ENCODE data around the gene KANSL2.
"Not testable (repeated sequence)": the region's sequence is repeated elsewhere in the genome, so short reads cannot be mapped to it uniquely, and the experiment has no call there.

Gene KANSL2

GRCh38 chr12:48686037-48686595 lies 4.1 kb upstream of the KANSL2 start:
- DNase-seq (ENCODE audit: low read depth in 2 of 2) = no peak

GRCh38 chr12:48683534-48683933 lies 1.5 kb upstream of the KANSL2 start:
- DNase-seq (ENCODE audit: low read depth in 2 of 2) = no peak

- DNase-seq (ENCODE audit: low read depth in 2 of 2) = no peak
Observed at GRCh38 chr12:48682927-48683326, 889 bp upstream of the KANSL2 start.

- not testable (repeated sequence) for DNase-seq (ENCODE audit: low read depth in 2 of 2)
Observed at GRCh38 chr12:48682533-48682905, 481 bp upstream of the KANSL2 start.

- DNase-seq (ENCODE audit: low read depth in 2 of 2) = no peak
Observed at GRCh38 chr12:48681399-48681709, 684 bp downstream of the KANSL2 start.

DNA sequence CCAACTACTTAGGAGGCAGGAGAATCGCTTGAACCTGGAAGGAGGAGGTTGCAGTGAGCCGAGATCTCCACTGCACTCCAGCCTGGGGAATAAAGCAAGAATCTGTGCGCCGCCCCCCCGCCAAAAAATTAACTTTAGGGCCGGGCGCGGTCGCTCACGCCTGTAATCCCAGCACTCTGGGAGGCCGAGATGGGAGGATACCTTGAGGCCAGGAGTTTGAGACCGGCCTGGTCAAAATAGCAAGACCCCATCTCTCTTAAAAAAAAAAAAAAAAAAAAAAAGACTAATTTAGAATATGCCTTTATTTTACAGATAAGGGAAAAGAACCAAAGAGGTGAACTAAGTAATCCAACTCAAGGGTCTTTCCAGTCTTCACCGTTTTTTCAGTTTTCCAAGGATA lies 1.2 kb downstream of the KANSL2 start:
- no peak for DNase-seq (ENCODE audit: low read depth in 2 of 2)

GRCh38 chr12:48678551-48679185 lies 3.4 kb downstream of the KANSL2 start:
- DNase-seq (ENCODE audit: low read depth in 2 of 2) = no peak

- no peak for DNase-seq (ENCODE audit: low read depth in 2 of 2)
Observed at GRCh38 chr12:48671231-48671856, 10.7 kb downstream of the KANSL2 start.

GRCh38 chr12:48668996-48669395 lies 13.0 kb downstream of the KANSL2 start:
- DNase-seq (ENCODE audit: low read depth in 2 of 2) = no peak

GRCh38 chr12:48659863-48660262 lies 22.2 kb downstream of the KANSL2 start:
- no peak for DNase-seq (ENCODE audit: low read depth in 2 of 2)

DNA sequence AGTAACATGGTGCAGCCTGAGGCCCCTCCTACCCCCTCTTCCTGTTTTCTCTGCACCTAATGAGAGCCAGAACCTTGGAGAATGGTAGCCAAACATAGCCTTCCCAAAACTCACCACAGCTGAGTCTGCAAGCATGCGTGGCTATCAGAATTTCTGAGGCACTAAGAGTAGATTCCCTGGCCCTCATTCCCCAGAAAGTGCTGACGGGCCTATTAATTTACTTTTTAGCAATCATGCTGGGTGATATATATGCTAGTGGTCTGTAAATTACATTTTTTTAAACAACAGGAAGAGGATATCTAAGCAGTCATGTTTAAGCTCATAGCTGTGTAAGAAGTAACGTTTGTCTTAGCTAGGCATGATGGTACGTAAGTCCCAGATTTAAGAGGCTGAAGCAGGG lies 30.4 kb downstream of the KANSL2 start:
- DNase-seq (ENCODE audit: low read depth in 2 of 2) = no peak

DNA sequence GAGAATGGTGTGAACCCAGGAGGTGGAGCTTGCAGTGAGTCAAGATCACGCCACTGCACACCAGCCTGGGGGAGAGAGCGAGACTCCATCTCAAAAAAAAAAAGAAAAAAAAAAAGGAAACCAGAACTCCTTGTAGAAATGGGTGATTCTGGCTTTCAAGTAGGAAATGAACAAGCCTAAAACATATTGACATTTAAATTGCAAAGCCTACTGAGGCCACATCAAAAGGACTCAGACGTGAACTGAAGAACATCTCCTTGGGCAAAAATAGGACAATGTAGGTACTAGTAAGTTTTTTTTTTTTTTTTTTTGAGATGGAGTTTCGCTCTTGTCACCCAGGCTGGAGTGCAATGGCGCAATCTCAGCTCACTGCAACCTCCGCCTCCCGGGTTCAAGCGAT lies 36.7 kb downstream of the KANSL2 start:
- not testable (repeated sequence) for DNase-seq (ENCODE audit: low read depth in 2 of 2)

- DNase-seq (ENCODE audit: low read depth in 2 of 2) = no peak
Observed at GRCh38 chr12:48643011-48643410, 39.0 kb downstream of the KANSL2 start.

GRCh38 chr12:48641752-48642555 lies 40.1 kb downstream of the KANSL2 start:
- DNase-seq (ENCODE audit: low read depth in 2 of 2) = not testable (repeated sequence)

GRCh38 chr12:48640854-48641253 lies 41.2 kb downstream of the KANSL2 start:
- no peak for DNase-seq (ENCODE audit: low read depth in 2 of 2)

GRCh38 chr12:48640428-48640827 lies 41.6 kb downstream of the KANSL2 start:
- no peak for DNase-seq (ENCODE audit: low read depth in 2 of 2)

DNA sequence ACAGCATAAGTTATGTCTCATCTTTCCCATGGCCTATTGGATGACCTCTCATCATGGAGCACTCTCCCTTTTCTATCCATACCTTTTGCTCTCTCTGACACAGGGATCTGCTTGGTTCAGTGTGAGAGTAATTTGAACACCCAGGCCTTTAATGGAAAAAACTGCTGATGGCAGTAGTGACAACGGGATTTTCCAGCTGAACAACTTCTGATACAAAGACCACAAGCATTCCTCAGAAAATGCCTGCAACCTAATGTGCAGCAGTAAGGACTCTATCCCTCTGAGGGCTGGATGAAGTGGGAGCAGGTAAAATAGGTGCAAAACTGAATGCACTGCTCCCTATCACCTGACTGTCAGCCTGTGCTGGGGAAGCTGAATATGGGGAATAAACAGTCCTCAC lies 51.0 kb downstream of the KANSL2 start:
- no peak for DNase-seq (ENCODE audit: low read depth in 2 of 2)

GRCh38 chr12:48630346-48630745 lies 51.7 kb downstream of the KANSL2 start:
- DNase-seq (ENCODE audit: low read depth in 2 of 2) = no peak

GRCh38 chr12:48629541-48629940 lies 52.5 kb downstream of the KANSL2 start:
- DNase-seq (ENCODE audit: low read depth in 2 of 2) = no peak

DNA sequence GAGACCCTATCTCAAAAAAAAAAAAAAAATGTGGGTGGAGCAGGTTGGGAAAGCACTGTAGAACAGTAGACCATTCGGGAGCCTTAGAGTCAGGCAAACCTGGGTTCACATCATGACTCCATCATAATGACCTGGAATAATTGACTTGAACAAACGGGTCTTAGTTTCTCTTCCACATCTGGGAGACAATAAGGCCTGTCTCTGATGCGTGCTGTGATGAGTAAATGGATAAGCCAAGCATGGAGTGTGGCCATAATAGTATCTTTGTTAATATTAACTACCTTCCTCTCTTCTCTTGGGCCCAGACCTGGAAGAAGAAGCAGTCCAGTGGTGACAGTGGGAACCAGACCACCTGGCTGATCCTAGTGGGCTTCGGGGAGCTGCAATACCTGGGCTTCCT lies 54.5 kb downstream of the KANSL2 start:
- DNase-seq (ENCODE audit: low read depth in 2 of 2) = no peak

GRCh38 chr12:48622997-48623396 lies 59.0 kb downstream of the KANSL2 start:
- DNase-seq (ENCODE audit: low read depth in 2 of 2) = not testable (repeated sequence)

DNA sequence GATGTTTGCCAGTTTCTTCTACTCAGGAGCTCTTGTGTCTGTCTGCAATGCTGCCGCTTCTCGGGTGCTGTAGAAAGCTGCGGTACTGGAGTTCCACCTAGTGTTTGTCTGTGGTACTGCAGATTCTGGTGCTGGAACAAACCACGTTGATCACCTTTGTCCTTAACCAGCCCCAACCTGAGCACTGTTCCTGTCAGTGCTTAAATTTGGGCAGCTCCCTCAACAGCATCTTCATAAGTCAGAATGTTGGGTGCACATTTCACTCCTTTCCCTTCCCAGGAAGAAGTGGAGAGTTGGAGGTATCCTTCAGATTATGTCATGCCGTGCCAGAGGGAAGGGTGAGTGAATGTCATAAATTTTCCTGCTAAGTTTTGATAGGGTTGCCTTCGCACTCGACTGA lies 63.5 kb downstream of the KANSL2 start:
- DNase-seq (ENCODE audit: low read depth in 2 of 2) = peak; percentile 40 to 56

DNA sequence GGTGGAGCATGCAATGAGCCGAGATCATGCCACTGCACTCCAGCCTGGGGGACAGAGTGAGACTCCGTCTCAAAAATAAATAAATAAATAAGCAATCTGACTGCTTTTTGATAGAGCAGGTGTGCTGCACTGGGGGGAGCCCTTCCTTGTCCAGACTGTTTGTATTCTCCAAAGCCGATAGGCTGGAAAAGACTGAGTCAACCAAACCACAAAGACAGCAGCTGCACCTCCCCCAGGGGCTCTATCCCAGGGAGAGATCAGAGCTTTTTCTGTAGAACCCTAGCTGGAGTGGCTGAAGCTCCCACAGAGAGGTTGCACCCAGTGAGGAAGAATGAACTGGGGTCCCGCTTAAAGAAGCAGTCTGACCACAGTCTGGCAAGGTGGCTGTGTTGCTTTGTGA lies 66.4 kb downstream of the KANSL2 start:
- DNase-seq (ENCODE audit: low read depth in 2 of 2) = no peak

Data from stimulated activated CD8-positive, alpha-beta memory T cell treated with anti-CD3 and anti-CD28 coated beads, Interleukin-7, amount 100 ng/mL, for 1 hour (primary cell).